Osteoblast (primary cell): ENCODE results near the gene KCNQ1. TPM values are rescaled to one million over a fixed set of nuclear protein-coding genes. Genes with fewer than 3 reads are reported as not detected.
A peak's percentile ranks its signal among the peaks of the same experiment; 100 is the strongest.

Source experiments
- DNase-seq: peaks from one replicate; pipeline ENCODE4 v3.0.0; 2011; ENCODE audit warnings: low spot score, mixed read lengths; ENCODE audit not compliant: insufficient read length; ENCODE audit errors: missing footprints
- H2AFZ ChIP-seq: 2 replicates; pipeline ENCODE4 v1.6.0; 2011; ENCODE audit warnings: mild to moderate bottlenecking, low read length
- H3K27ac ChIP-seq: 2 replicates; pipeline ENCODE4 v1.5.1; 2011; ENCODE audit warnings: mild to moderate bottlenecking, low read depth, low read length, moderate library complexity
- H3K27me3 ChIP-seq: 2 replicates; pipeline ENCODE4 v1.6.0; 2012; ENCODE audit warnings: mild to moderate bottlenecking, control low read depth, inconsistent platforms, low read length, moderate library complexity; ENCODE audit not compliant: insufficient read depth
- H3K36me3 ChIP-seq: 2 replicates; pipeline ENCODE4 v1.5.1; 2011; ENCODE audit warnings: mild to moderate bottlenecking, low read length, control low read depth, moderate library complexity; ENCODE audit not compliant: insufficient read depth
- H3K4me1 ChIP-seq: 2 replicates; pipeline ENCODE4 v1.5.1; 2011; ENCODE audit warnings: mild to moderate bottlenecking, low read length, control low read depth, moderate library complexity; ENCODE audit not compliant: insufficient read depth
- H3K4me2 ChIP-seq: 2 replicates; pipeline ENCODE4 v1.6.0; 2011; ENCODE audit warnings: mild to moderate bottlenecking, low read length; ENCODE audit not compliant: insufficient read depth
- H3K4me3 ChIP-seq: fragments of 200-600 bp; sonication (generic); 3 replicates; pipeline ENCODE4 v1.5.1; 2012; ENCODE audit warnings: mild to moderate bottlenecking, low read length, inconsistent platforms; ENCODE audit not compliant: insufficient read depth
- H3K79me2 ChIP-seq: 2 replicates; pipeline ENCODE4 v1.6.0; 2012; ENCODE audit warnings: mild to moderate bottlenecking, low read length, control low read depth, inconsistent platforms; ENCODE audit not compliant: insufficient read depth
- H3K9me3 ChIP-seq: 2 replicates; pipeline ENCODE4 v1.5.1; 2011; ENCODE audit warnings: low read depth, low read length, control low read depth
- H4K20me1 ChIP-seq: 2 replicates; pipeline ENCODE4 v1.6.0; 2012; ENCODE audit warnings: mild to moderate bottlenecking, low read length, control low read depth; ENCODE audit not compliant: insufficient read depth
- total RNA-seq: library from RNA; depleted of rRNA; stranded (reverse); fragments of >200 nt; gene quantifications from 2 replicates; pipeline ENCODE4 v1.2.3, GENCODE V29; 2012
- TF ChIP-seq, protein P1 (sequence below): IDR thresholded peaks from 2 replicates; pipeline ENCODE4 v1.5.1; 2011; ENCODE audit warnings: mild to moderate bottlenecking, low read depth, low read length, moderate library complexity; ENCODE audit errors: extremely low read depth

KCNQ1 gene
- total RNA-seq, 1 donor, result not detected

DNA sequence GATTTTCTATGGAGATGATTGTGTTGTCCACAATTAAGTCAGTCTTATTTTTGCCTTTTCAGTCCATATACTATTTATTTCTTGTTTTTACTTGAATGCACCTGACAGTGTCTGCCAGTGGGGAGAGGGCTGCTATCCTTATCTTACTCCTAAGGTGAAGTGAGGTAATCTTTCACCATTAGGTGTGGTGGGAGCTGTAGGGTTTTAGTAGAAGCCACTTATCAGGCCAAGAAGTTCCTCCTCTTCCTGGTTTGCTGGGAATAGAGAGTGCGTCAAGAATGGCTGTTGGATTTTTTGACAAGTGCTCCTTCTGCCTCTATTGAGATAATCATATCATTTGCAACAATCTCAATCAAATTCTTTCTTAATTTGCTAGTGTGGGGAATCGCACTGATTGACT is 108.4 kb downstream of the KCNQ1 start:
- H3K4me1 ChIP-seq, result no peaks in the 10 kb centered on the region
- no peak overlapping the region for H3K4me3 ChIP-seq
- H3K9me3 ChIP-seq, result no peaks in the 10 kb centered on the region
- TF ChIP-seq, protein P1, sequence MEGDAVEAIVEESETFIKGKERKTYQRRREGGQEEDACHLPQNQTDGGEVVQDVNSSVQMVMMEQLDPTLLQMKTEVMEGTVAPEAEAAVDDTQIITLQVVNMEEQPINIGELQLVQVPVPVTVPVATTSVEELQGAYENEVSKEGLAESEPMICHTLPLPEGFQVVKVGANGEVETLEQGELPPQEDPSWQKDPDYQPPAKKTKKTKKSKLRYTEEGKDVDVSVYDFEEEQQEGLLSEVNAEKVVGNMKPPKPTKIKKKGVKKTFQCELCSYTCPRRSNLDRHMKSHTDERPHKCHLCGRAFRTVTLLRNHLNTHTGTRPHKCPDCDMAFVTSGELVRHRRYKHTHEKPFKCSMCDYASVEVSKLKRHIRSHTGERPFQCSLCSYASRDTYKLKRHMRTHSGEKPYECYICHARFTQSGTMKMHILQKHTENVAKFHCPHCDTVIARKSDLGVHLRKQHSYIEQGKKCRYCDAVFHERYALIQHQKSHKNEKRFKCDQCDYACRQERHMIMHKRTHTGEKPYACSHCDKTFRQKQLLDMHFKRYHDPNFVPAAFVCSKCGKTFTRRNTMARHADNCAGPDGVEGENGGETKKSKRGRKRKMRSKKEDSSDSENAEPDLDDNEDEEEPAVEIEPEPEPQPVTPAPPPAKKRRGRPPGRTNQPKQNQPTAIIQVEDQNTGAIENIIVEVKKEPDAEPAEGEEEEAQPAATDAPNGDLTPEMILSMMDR, result no peak
- DNase-seq, result peak; percentile 18
- H3K4me2 ChIP-seq, result no peak overlapping the region
- H3K36me3 ChIP-seq, result no peaks in the 10 kb centered on the region
- no peak overlapping the region for H3K27ac ChIP-seq
- peaks cover 26% of the 10 kb centered on the region for H3K27me3 ChIP-seq
- no peaks in the 10 kb centered on the region for H3K79me2 ChIP-seq
- no peak overlapping the region for H2AFZ ChIP-seq
- H4K20me1 ChIP-seq, result no peaks in the 10 kb centered on the region

GRCh38 chr11:2553886-2554285 is 109.1 kb downstream of the KCNQ1 start:
- Histone ChIP-seq H2AFZ (no peak overlapping the region), H3K4me1 (no peaks in the 10 kb centered on the region), H3K4me2 (no peak overlapping the region), H3K27ac (no peak overlapping the region), H3K27me3 (peaks cover 26% of the 10 kb centered on the region), H3K79me2 (no peaks in the 10 kb centered on the region), H3K36me3 (no peaks in the 10 kb centered on the region), H3K4me3 (no peak overlapping the region), H4K20me1 (no peaks in the 10 kb centered on the region), H3K9me3 (no peaks in the 10 kb centered on the region)
- no peak for DNase-seq
- TF ChIP-seq, protein P1, result no peak

DNA sequence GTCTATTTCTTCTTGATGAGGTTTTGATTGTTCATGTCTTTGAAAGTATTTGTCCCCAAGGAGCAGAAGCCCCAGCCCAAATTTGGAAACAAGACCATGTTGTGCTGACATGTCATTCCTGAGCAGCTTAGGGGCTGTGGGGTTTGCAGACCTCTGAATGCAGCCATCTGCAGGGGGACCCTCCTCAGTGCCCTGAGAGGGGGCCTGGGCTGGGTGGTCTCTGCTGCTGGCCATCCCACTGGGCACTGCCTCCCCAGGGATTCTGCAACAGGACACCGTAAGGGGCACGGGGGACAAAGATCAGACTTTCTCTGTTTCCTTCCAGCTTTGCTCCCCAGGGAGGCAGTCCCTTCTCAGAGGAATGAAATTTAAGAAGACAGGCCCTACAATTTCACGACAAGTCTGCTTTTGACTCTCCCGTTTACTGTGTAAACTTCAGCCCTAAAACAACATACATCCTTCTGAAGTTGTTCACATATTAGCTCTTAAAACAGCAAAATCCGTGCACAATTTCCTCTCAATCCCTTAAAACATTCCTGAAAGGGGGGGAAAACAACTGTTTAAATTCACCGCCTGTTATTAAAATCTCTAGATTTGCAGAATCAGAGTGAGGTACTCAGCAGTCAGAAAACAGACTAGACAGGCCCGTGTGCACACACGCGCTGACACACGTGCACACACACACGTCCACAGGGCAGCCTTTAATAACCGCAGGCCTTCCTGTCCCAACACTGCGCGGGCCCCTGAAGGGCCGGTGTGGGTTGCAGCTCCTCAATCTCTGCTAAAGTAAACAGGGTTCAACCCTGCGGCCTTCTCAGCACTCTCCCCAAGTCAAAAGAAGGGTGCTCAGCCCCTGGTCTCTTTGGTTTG is 109.8 kb downstream of the KCNQ1 start:
- TF ChIP-seq, protein P1, result no peak
- H3K27ac ChIP-seq, result no peak overlapping the region
- no peaks in the 10 kb centered on the region for H3K4me1 ChIP-seq
- peak; percentile 75 for DNase-seq
- no peaks in the 10 kb centered on the region for H3K9me3 ChIP-seq
- H2AFZ ChIP-seq, result no peak overlapping the region
- no peaks in the 10 kb centered on the region for H3K79me2 ChIP-seq
- peaks cover 26% of the 10 kb centered on the region for H3K27me3 ChIP-seq
- no peaks in the 10 kb centered on the region for H3K36me3 ChIP-seq
- no peak overlapping the region for H3K4me2 ChIP-seq
- no peaks in the 10 kb centered on the region for H4K20me1 ChIP-seq
- H3K4me3 ChIP-seq, result no peak overlapping the region

DNA sequence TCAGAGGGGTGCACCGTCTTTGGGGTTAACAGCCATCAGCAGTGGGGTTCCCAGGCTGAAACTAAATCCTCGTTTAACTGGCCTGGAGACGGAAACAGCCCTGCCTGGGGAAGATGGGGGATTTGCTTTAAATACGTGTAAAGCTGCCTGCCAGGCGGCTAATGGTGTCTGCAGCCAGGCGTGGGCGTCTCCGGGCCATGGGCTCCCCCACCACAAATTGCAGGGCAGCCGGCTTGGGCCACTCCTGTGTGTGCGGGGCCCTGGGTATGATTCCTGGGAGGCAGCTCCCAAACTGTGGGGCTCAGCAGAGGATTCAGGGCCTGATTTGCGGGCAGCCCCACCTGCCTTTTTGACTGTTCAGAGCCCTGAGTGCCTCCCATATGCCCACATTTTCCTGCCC is 110.5 kb downstream of the KCNQ1 start:
- no peaks in the 10 kb centered on the region for H4K20me1 ChIP-seq
- H3K36me3 ChIP-seq, result no peaks in the 10 kb centered on the region
- no peak overlapping the region for H3K4me3 ChIP-seq
- TF ChIP-seq, protein P1, result no peak
- H3K27me3 ChIP-seq, result peaks cover 26% of the 10 kb centered on the region
- no peak overlapping the region for H2AFZ ChIP-seq
- no peaks in the 10 kb centered on the region for H3K79me2 ChIP-seq
- no peaks in the 10 kb centered on the region for H3K4me1 ChIP-seq
- peak; percentile 69 for DNase-seq
- no peaks in the 10 kb centered on the region for H3K9me3 ChIP-seq
- H3K4me2 ChIP-seq, result no peak overlapping the region
- H3K27ac ChIP-seq, result no peak overlapping the region
